ENCODE results near the gene NDUFB7. TPM values are rescaled to one million over a fixed set of nuclear protein-coding genes. Genes with fewer than 3 reads are reported as not detected.

The NDUFB7 gene
- total RNA-seq, 1 experiment from 2014 or later, result 254 TPM

- DNase-seq (ENCODE audit: low spot score) (no peak), ATAC-seq (no peak)
- H3K4me1 Mint-ChIP-seq, result no peaks in the 10 kb centered on the region
- TF ChIP-seq TEAD4 (CRISPR knock-in tag; IDR thresholded peaks at IDR 0.05), result no peak
- TF ChIP-seq KAT7 (CRISPR knock-in tag; IDR thresholded peaks at IDR 0.05; ENCODE audit: borderline replicate concordance), result no peak
- no peak for TF ChIP-seq PRRX2 (CRISPR knock-in tag; IDR thresholded peaks at IDR 0.05)
- no peak for TF ChIP-seq RELA (CRISPR knock-in tag; IDR thresholded peaks at IDR 0.05; ENCODE audit: borderline replicate concordance)
- no peak for TF ChIP-seq USF2 (CRISPR knock-in tag; IDR thresholded peaks at IDR 0.05)
- no peak for TF ChIP-seq CREM (CRISPR knock-in tag; IDR thresholded peaks at IDR 0.05)
- TF ChIP-seq ELF4 (CRISPR knock-in tag; IDR thresholded peaks at IDR 0.05; ENCODE audit: low read depth), result no peak
- TF ChIP-seq, protein P1, sequence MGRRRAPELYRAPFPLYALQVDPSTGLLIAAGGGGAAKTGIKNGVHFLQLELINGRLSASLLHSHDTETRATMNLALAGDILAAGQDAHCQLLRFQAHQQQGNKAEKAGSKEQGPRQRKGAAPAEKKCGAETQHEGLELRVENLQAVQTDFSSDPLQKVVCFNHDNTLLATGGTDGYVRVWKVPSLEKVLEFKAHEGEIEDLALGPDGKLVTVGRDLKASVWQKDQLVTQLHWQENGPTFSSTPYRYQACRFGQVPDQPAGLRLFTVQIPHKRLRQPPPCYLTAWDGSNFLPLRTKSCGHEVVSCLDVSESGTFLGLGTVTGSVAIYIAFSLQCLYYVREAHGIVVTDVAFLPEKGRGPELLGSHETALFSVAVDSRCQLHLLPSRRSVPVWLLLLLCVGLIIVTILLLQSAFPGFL (CRISPR knock-in tag; IDR thresholded peaks at IDR 0.05; ENCODE audit: borderline replicate concordance), result no peak
- TF ChIP-seq JUN (CRISPR knock-in tag; IDR thresholded peaks at IDR 0.05), result no peak
- TF ChIP-seq ZNF512 (CRISPR knock-in tag; IDR thresholded peaks at IDR 0.05; ENCODE audit: borderline replicate concordance), result no peak
- no peak for TF ChIP-seq NFATC4 (CRISPR knock-in tag; IDR thresholded peaks at IDR 0.05)
- TF ChIP-seq STAT6 (CRISPR knock-in tag; conservative IDR thresholded peaks at IDR 0.05; ENCODE audit: low read depth), result no peak
- no peak for TF ChIP-seq IRF2 (CRISPR knock-in tag; IDR thresholded peaks at IDR 0.05; ENCODE audit: borderline replicate concordance, low read depth)
- TF ChIP-seq CBFB (CRISPR knock-in tag; IDR thresholded peaks at IDR 0.05; ENCODE audit: low read depth), result no peak
- TF ChIP-seq ZNF219 (CRISPR knock-in tag; IDR thresholded peaks at IDR 0.05; ENCODE audit: borderline replicate concordance), result no peak
- no peak for TF ChIP-seq ESRRA (CRISPR knock-in tag; IDR thresholded peaks at IDR 0.05; ENCODE audit: borderline replicate concordance)
- no peak for TF ChIP-seq CDX4 (CRISPR knock-in tag; IDR thresholded peaks at IDR 0.05; ENCODE audit: borderline replicate concordance)
- H3K36me3 Mint-ChIP-seq, result peaks cover 11% of the 10 kb centered on the region
- H3K9me3 Mint-ChIP-seq, result peaks cover 45% of the 10 kb centered on the region
- H3K4me3 Mint-ChIP-seq, result no peak overlapping the region
- ChIA-PET POLR2A (no interaction called here), CTCF (no interaction called here)
- H3K27me3 Mint-ChIP-seq (ENCODE audit: low read depth), result peaks cover 24% of the 10 kb centered on the region
- no peak overlapping the region for H3K27ac Mint-ChIP-seq
Observed at GRCh38 chr19:14599548-14600147, 27.8 kb upstream of the NDUFB7 start.

- H3K4me1 Mint-ChIP-seq, result no peaks in the 10 kb centered on the region
- peaks cover 29% of the 10 kb centered on the region for H3K27me3 Mint-ChIP-seq (ENCODE audit: low read depth)
- DNase-seq (ENCODE audit: low spot score) (no peak), ATAC-seq (no peak)
- no peak overlapping the region for H3K4me3 Mint-ChIP-seq
- POLR2A ChIA-PET, result no interaction called here
- no peak overlapping the region for H3K27ac Mint-ChIP-seq
- CTCF ChIA-PET, result interaction anchor here (1.4 kb wide), 1 partner anchor 90 kb away, joined by 3 read pairs; no protein-coding TSS in a partner anchor
- peaks cover 11% of the 10 kb centered on the region for H3K36me3 Mint-ChIP-seq
- peaks cover 36% of the 10 kb centered on the region for H3K9me3 Mint-ChIP-seq
- TF ChIP-seq ZMAT4 (CRISPR knock-in tag; IDR thresholded peaks at IDR 0.05), result no peak
- no peak for TF ChIP-seq ZBTB21 (CRISPR knock-in tag; IDR thresholded peaks at IDR 0.05; ENCODE audit: borderline replicate concordance)
- TF ChIP-seq JUN (CRISPR knock-in tag; IDR thresholded peaks at IDR 0.05), result no peak
- TF ChIP-seq, protein P2, sequence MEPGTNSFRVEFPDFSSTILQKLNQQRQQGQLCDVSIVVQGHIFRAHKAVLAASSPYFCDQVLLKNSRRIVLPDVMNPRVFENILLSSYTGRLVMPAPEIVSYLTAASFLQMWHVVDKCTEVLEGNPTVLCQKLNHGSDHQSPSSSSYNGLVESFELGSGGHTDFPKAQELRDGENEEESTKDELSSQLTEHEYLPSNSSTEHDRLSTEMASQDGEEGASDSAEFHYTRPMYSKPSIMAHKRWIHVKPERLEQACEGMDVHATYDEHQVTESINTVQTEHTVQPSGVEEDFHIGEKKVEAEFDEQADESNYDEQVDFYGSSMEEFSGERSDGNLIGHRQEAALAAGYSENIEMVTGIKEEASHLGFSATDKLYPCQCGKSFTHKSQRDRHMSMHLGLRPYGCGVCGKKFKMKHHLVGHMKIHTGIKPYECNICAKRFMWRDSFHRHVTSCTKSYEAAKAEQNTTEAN (CRISPR knock-in tag; IDR thresholded peaks at IDR 0.05), result no peak
- TF ChIP-seq, protein P3, sequence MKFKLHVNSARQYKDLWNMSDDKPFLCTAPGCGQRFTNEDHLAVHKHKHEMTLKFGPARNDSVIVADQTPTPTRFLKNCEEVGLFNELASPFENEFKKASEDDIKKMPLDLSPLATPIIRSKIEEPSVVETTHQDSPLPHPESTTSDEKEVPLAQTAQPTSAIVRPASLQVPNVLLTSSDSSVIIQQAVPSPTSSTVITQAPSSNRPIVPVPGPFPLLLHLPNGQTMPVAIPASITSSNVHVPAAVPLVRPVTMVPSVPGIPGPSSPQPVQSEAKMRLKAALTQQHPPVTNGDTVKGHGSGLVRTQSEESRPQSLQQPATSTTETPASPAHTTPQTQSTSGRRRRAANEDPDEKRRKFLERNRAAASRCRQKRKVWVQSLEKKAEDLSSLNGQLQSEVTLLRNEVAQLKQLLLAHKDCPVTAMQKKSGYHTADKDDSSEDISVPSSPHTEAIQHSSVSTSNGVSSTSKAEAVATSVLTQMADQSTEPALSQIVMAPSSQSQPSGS (CRISPR knock-in tag; IDR thresholded peaks at IDR 0.05; ENCODE audit: borderline replicate concordance, low read depth), result no peak
- TF ChIP-seq ZNF423 (CRISPR knock-in tag; IDR thresholded peaks at IDR 0.05), result no peak
- no peak for TF ChIP-seq EMX1 (CRISPR knock-in tag; IDR thresholded peaks at IDR 0.05)
- TF ChIP-seq OVOL2 (CRISPR knock-in tag; IDR thresholded peaks at IDR 0.05; ENCODE audit: borderline replicate concordance), result no peak
- TF ChIP-seq CDX4 (CRISPR knock-in tag; IDR thresholded peaks at IDR 0.05; ENCODE audit: borderline replicate concordance), result no peak
Observed at GRCh38 chr19:14595558-14595957, 23.7 kb upstream of the NDUFB7 start.

All from WTC11 (cell line).